Keratinocyte (primary cell): ENCODE results near the gene MAU2. TPM values are rescaled to one million over a fixed set of nuclear protein-coding genes. Genes with fewer than 3 reads are reported as not detected.

ENCODE experiments used
- DNase-seq: peaks from one replicate; pipeline ENCODE4 v3.0.0-alpha.2; 2011; ENCODE audit warnings: low read depth, missing footprints, low spot score
- FAIRE-seq: peaks from 2 replicates; lab custom pipeline; 2011; peaks lifted over from hg19 to GRCh38; lab: Jason Lieb, UNC
- H2AFZ ChIP-seq: 2 replicates; pipeline ENCODE4 v1.6.0; 2012; ENCODE audit warnings: low read length, control low read depth, inconsistent platforms; ENCODE audit not compliant: control insufficient read depth
- H3K27ac ChIP-seq: 2 replicates; pipeline ENCODE4 v1.5.1; 2011; ENCODE audit warnings: low read length; ENCODE audit not compliant: control insufficient read depth, insufficient read depth
- H3K27me3 ChIP-seq: 3 replicates; pipeline ENCODE4 v1.6.0; 2011; ENCODE audit warnings: low read length; ENCODE audit not compliant: control insufficient read depth, insufficient read depth; ENCODE audit errors: extremely low read depth
- H3K36me3 ChIP-seq, 2 experiments: 2 replicates in 1 of 2; 3 replicates in 1 of 2; pipeline ENCODE4 v1.5.1; 2011; ENCODE audit warnings: low read length in 2 of 2, mild to moderate bottlenecking in 1 of 2; ENCODE audit not compliant: control insufficient read depth in 2 of 2, insufficient read depth in 2 of 2; ENCODE audit errors: extremely low read depth in 1 of 2
- H3K4me1 ChIP-seq: 3 replicates; pipeline ENCODE4 v1.5.1; 2011; ENCODE audit warnings: low read length; ENCODE audit not compliant: control insufficient read depth, insufficient read depth; ENCODE audit errors: extremely low read depth
- H3K4me2 ChIP-seq: 3 replicates; pipeline ENCODE4 v1.6.0; 2011; ENCODE audit warnings: low read depth, low read length; ENCODE audit not compliant: control insufficient read depth, insufficient read depth; ENCODE audit errors: extremely low read depth
- H3K4me3 ChIP-seq, 3 experiments: fragments of 200-600 bp in 1 of 3; sonication (generic) in 1 of 3; 2 replicates in 2 of 3; 3 replicates in 1 of 3; pipeline ENCODE4 v1.5.1; 2011 to 2016; ENCODE audit warnings: low read length in 3 of 3, mild to moderate bottlenecking in 3 of 3, control low read depth in 2 of 3, inconsistent platforms in 1 of 3, low read depth in 1 of 3, mixed read lengths in 1 of 3, mixed run types in 1 of 3, moderate library complexity in 1 of 3; ENCODE audit not compliant: control insufficient read depth in 2 of 3, insufficient read depth in 2 of 3; ENCODE audit errors: extremely low read depth in 1 of 3
- H3K79me2 ChIP-seq: 2 replicates; pipeline ENCODE4 v1.6.0; 2012; ENCODE audit warnings: low read length; ENCODE audit not compliant: control insufficient read depth, insufficient read depth
- H3K9ac ChIP-seq: 3 replicates; pipeline ENCODE4 v1.6.0; 2011; ENCODE audit warnings: low read length; ENCODE audit not compliant: control insufficient read depth, insufficient read depth; ENCODE audit errors: extremely low read depth
- H3K9me1 ChIP-seq: 3 replicates; pipeline ENCODE4 v1.6.0; 2011; ENCODE audit warnings: low read length; ENCODE audit not compliant: control insufficient read depth, insufficient read depth; ENCODE audit errors: extremely low read depth
- H3K9me3 ChIP-seq: 2 replicates; pipeline ENCODE4 v1.5.1; 2012; ENCODE audit warnings: low read depth, low read length; ENCODE audit not compliant: control insufficient read depth
- H4K20me1 ChIP-seq: 3 replicates; pipeline ENCODE4 v1.6.0; 2011; ENCODE audit warnings: low read length; ENCODE audit not compliant: control insufficient read depth, insufficient read depth; ENCODE audit errors: extremely low read depth
- CTCF ChIP-seq, 3 experiments: IDR thresholded peaks in 1 of 3; conservative IDR thresholded peaks in 1 of 3; optimal IDR thresholded peaks in 1 of 3; 2 replicates in 2 of 3; 3 replicates in 1 of 3; pipeline versions ENCODE3 to v1.5.1; 2011; ENCODE audit warnings: low read length in 3 of 3, mild to moderate bottlenecking in 3 of 3, moderate library complexity in 2 of 3, control low read depth in 1 of 3, inconsistent platforms in 1 of 3; ENCODE audit not compliant: insufficient read depth in 2 of 3; ENCODE audit errors: extremely low read depth in 1 of 3
- EZH2 ChIP-seq: IDR thresholded peaks from one replicate; pipeline ENCODE4 v1.6.1; 2012; ENCODE audit warnings: inconsistent platforms, mild to moderate bottlenecking, low read length, moderate library complexity
- dilution Hi-C: fragments of 300-500 bp; cut with MboI; formaldehyde crosslinking; loops from one replicate; pipeline ENCODE4 v1.7.0; 2020; ENCODE audit warnings: low sequenced_read_pairs; ENCODE audit not compliant: extremely low pct_ligation_motif_present
- polyA plus RNA-seq, 5 experiments: library from polyadenylated mRNA; depleted of rRNA in 3 of 5; stranded (reverse) in 3 of 5; stranded (forward) in 1 of 5; unstranded in 1 of 5; fragments of >200 nt; gene quantifications; 1 replicate in 1 of 5; 2 replicates in 3 of 5; 3 replicates in 1 of 5; pipeline versions ENCODE4 v1.2.1 to v1.2.3, GENCODE V29; 2011 to 2012; ENCODE audit warnings: missing spikeins in 2 of 5, low read depth in 1 of 5, low replicate concordance in 1 of 5

The MAU2 gene
- polyA plus RNA-seq, 1 donor (not counting 4 experiments of a cell fraction or from before 2014, with no cell fraction given), result 10.3 TPM

GRCh38 chr19:19403373-19403901 is 82.8 kb downstream of the MAU2 start:
- Histone ChIP-seq H2AFZ (no peak overlapping the region), H3K4me1 (peaks cover 32% of the 10 kb centered on the region), H3K9ac (peak overlapping the region; percentile 4)

GRCh38 chr19:19404879-19405860 is 84.5 kb downstream of the MAU2 start, which contains the start of gene GATAD2A:
Gene GATAD2A, plus strand, starts transcription at chr19:19405675. Its CDS starts 59,671 bp downstream, at chr19:19465346.
- TF ChIP-seq CTCF (optimal IDR thresholded peaks at IDR 0.05 in 1 of 3, IDR thresholded peaks at IDR 0.05 in 1 of 3, conservative IDR thresholded peaks at IDR 0.05 in 1 of 3; ENCODE audit: extremely low read depth in 1 of 3, insufficient read depth in 2 of 3, low read length in 3 of 3) (peak; percentile 14 to 60 (median 25)), EZH2 (no peak)
- FAIRE-seq, result peak; percentile 44
- Histone ChIP-seq H3K27ac (peak within 1 kb of the TSS; percentile 87), H3K4me1 (peaks cover 49% of the 10 kb centered on the region), H3K4me3 (peak within 1 kb of the TSS; percentile 66 to 93 (median 93)), H3K9me1 (peaks cover 11% of the 10 kb centered on the region), H3K36me3 (no peaks in the 10 kb centered on the region), H2AFZ (no peak within 1 kb of the TSS), H3K9me3 (no peaks in the 10 kb centered on the region), H4K20me1 (peaks cover 16% of the 10 kb centered on the region), H3K9ac (peak within 1 kb of the TSS; percentile 88), H3K79me2 (peaks cover 54% of the 10 kb centered on the region), H3K27me3 (no peaks in the 10 kb centered on the region), H3K4me2 (peak within 1 kb of the TSS; percentile 93)
- DNase-seq, result peak; percentile 60
- dilution Hi-C loops, result no loop called here

More at GRCh38 chr19:19403373-19403901, 82.8 kb downstream of the MAU2 start:
- FAIRE-seq, result peak; percentile 43
- H3K4me2 ChIP-seq, result peak overlapping the region; percentile 25
- H4K20me1 ChIP-seq, result peaks cover 10% of the 10 kb centered on the region
- peaks cover 49% of the 10 kb centered on the region for H3K79me2 ChIP-seq
- H3K36me3 ChIP-seq, result no peaks in the 10 kb centered on the region
- no peak overlapping the region for H3K4me3 ChIP-seq
- H3K9me1 ChIP-seq, result peaks cover 7% of the 10 kb centered on the region
- no peaks in the 10 kb centered on the region for H3K27me3 ChIP-seq
- DNase-seq, result no peak
- H3K27ac ChIP-seq, result peak overlapping the region; percentile 65
- TF ChIP-seq CTCF (optimal IDR thresholded peaks at IDR 0.05 in 1 of 3, IDR thresholded peaks at IDR 0.05 in 1 of 3, conservative IDR thresholded peaks at IDR 0.05 in 1 of 3; ENCODE audit: extremely low read depth in 1 of 3, insufficient read depth in 2 of 3, low read length in 3 of 3), result no peak
- no peak for TF ChIP-seq EZH2
- dilution Hi-C loops, result no loop called here
- no peaks in the 10 kb centered on the region for H3K9me3 ChIP-seq
